HG03095 (cell line): ENCODE results near the gene MARK4.
"Not testable (repeated sequence)": the region's sequence is repeated elsewhere in the genome, so short reads cannot be mapped to it uniquely, and the experiment has no call there.

Source experiments
- ATAC-seq: cut with Tn5 transposase; IDR thresholded peaks from one replicate; pipeline ENCODE4 v1.9.1; 2021; ENCODE audit warnings: moderate library complexity; ENCODE audit not compliant: unreplicated experiment

The MARK4 gene

DNA sequence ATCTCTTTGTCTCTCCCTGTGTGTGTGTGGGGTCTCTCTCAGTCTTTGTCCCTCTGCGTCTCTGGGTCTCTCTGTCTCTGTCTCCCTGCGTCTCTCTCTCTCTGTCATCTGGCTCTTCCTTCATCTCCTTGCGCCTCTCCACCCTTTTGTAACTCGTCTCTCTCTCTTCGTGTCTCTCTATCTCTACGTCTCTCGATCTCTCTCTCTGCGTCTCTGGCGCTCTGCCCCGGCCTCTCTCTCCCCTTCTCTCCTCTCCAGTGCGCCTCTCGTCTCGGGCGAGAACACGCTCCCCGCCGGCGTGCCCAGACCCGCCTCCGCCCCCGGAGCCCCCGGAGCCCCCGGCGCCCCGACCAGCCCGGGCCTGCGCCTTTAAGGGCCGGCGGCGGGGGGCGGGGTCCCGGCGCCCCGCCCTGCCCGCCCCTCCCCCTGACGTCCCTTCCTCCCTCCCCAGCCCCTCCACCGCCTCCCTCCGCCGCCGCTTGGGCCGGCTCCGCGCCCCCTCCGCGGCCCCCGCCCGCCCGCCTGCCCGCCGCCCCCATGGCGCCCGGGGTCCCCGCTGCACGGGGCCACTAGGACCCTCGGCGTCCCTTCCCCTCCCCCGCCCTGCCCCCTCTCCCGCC, at the start of gene MARK4:
MARK4 (plus strand) TSS at position 440 of the 620 bp plus-strand sequence. CDS start 318 bp downstream, outside the sequence.
- ATAC-seq, result no peak

DNA sequence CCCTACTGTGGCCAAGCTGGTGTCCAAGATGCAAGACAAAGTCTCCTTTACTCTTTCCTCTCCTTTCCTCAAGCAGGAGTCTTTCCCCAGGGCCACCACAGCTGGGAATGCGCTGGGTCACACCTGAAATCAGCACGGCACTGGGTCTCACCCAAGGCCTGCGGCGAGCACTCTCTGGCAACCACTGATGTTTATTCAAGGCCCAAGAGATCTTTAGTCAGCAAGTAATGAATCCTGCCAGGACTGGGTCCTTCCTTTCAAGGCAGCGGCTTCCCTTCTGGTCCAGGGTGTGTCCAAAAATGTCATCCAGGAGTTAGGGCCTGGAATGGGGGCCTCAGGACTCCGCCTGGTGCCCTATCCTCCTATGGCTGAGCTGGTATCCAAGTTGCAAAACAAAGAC, 48.4 kb upstream of the MARK4 start:
- no peak for ATAC-seq

DNA sequence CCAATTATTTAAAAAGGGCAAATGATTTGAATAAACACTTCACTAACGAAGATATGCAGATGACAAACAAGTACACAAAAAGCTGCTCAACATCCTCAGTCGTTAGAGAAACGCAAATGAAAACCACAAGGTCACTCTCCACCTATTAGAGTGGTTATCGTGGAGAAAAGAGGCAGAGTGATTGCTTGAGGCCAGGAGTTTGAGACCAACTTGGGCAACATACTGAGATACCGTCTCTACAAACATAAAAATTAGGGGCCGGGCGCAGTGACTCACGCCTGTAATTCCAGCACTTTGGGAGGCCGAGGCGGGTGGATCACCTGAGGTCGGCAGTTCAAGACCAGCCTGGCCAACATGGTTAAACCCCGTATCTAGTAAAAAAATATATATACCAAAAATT, 45.3 kb upstream of the MARK4 start:
- ATAC-seq, result no peak

DNA sequence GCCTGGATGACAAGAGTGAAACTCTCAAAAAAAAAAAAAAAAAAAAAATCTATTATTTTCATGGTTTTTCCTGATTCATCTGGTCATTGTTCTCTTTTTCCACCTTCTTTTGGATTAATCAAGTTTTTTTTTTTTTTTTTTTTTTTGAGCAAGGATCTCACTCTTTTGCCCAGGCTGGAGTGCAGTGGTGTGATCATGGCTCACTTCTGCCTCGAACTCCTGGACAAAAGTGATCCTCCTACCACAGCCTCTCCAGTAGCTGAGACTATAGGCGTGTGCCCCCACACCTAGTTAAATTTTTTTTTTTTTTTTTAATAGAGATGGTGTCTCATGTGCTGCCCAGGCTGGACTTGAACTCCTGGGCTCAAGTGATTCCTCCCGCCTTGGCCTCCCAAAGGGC, 44.7 kb upstream of the MARK4 start:
- no peak for ATAC-seq

DNA sequence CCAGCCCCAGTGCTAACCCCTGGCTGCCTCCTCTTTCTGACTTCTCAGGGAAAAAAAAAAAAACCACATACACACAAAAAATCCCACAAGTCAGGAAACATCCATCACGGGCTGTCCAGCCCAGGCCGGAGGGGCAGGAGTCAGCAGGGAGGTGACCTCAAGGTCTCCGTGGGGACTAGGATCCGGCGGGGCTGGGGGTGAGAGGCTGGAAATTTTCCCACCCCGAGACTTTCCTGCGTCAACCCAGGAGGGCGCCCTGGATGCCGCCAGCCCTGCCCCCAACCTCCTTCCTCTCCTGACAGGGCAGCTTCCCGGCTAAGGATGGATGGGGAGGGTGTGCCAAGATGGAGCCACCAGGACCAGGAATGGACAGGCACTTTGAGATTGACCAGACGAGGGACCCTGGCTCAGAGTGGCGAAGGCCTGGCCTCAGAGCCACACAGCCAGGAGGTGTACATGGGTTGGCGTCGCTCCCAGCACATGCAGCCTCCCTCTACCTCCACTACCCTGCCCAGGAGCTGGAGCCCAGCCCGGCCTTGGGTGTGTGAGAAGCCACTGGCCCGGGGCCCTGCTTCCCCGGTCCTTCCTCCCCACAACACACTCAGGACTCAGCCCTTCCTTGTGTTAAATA, 39.2 kb upstream of the MARK4 start:
- ATAC-seq, result no peak

DNA sequence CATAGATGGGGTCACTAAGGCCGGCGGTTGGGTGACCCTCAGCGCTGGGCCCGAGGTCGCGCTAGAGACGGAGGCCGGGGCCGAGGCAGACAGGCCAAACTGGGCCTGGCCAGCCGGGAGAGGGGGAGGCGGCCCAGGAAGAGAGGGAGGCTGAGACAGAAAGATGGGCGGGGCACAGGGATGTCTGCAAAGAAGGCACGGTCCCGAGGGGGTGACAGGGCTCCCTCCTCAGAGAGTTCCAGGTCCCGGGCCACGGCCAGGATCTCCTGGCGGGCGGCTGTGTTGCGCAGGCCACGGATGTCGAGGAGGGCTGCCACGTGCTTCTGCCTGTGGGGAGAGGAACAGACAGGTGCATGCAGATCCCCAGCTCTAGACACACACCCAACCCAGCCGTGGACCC, 38.0 kb upstream of the MARK4 start:
- no peak for ATAC-seq

DNA sequence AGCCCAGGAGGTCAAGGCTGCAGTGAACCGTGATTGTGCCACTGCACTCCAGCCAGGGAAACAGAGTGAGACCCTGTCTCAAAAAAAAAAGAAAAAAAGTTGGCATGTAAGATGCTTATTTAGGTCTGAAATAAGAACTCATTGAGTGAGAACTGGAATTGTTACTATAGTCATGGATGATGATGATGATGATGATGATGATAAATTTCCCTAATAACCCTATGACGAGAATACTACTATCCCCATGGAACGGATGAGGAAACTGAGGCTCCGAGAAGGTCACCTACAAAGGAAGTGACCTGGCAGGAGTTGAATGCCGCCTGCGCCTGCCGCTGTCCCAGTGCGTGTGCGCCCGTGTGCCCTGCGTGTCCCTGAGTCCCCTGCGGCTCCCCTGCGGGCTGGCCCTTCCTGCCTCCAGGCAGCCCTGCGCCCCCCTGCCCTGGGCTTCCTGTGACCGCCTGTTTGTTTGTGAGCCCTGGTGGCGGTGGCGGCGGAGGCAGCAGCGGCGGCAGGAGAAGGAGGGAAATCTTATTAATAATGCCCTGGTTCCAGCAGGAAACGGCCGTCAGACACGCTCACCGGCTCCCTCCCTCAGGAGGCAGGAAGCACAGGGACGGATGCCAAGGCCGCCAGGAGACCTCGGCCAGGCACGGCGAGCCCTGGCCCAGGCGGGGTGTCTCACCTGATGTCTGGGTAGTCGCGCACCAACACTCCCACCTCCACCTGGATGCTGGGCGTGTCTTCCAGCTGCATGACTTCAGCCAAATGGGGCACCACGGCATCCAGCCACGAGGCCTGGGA, 35.5 kb upstream of the MARK4 start:
- no peak for ATAC-seq

DNA sequence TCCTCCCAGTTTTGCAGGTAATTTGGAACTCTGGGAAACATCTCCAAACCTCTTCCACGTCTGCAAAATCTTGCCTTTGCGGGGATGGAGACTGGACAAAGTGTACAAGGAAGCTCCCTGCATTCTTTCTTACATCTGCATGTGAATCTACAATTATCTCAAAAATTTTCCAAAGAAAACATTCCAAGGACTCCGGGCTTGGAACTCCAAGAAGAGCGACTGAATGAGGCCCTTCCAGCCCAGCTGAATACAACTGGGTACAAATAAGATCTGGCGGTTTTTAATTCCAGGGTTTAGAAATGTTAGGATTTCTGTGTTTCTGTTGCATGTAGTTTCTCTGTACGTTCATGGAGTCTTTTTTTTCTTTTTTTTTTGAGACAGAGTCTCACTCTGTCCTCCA, 34.4 kb upstream of the MARK4 start:
- ATAC-seq, result no peak

DNA sequence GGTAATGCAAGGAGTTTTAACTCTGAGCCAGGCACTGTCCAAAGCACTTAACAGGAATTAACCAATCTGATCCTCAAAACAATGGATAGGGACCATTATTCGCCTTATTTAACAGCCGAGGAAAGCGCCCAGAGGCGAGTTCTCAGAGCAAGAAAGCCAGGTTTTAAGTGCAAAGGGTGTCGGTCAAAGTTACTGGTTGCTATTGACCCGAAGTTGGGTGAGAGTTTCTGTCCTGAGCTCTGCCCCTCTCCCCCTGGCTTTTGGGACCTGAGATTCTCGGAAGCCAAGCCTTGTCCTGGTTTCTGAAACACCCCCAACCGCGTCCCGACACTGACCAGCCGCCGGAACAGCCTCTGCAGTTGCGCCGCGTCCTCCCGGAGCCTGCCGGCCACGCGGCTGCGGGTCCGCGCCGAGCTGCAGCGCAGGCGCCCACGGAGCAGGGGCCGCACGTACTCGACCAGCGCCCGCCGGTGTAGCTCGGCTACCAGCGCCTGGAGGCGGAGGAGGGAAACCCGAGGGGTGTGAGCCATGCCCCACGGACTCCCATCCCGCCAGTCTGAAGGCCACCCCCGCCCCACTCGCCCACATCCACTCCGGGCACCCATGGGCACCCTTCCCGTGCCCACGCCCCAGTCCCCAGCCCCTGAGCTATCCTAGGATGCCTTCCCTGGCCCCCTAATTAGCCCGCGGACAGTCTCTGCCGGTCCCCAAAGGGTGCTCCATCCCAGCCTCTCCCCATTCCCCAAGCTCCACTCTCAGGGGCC, 33.7 kb upstream of the MARK4 start:
- no peak for ATAC-seq

DNA sequence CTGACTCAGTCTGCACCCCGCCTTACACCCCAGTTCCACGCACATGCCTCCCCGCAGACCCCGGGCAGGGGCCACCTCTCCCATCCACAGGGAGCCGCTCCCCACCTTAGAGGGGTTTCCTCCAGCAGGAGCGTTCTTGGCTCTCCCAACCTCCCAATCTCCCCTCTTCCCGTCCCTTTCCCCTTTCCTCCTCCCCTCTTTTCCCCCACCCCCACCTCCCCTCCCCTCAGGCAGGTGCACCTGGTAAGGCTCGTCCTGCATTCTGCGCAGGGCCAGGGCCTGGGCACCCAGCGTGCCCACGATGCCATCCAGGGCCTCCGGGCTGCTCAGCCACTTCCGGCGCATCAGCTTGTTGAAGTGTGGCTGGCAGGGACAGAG, 33.1 kb upstream of the MARK4 start:
- no peak for ATAC-seq

DNA sequence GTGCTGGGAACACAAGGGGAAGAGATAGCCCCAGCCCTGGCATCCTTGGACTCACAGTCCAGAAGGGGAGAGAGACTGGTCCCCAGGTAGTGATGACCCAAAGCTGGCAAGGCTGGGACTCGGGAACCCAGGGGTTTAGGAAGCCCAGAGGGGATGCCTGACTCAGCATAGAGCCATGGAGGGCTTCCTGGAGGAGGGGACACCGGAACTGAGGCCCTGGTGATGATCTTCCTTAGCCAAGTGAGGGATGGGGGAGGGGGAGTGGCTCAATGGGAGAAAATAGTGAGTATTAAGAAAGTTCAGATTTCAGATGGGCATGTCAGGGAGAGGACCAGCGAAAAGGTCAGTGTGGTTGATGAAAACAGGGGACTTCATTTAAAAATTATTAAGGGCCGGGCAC, 32.6 kb upstream of the MARK4 start:
- no peak for ATAC-seq

DNA sequence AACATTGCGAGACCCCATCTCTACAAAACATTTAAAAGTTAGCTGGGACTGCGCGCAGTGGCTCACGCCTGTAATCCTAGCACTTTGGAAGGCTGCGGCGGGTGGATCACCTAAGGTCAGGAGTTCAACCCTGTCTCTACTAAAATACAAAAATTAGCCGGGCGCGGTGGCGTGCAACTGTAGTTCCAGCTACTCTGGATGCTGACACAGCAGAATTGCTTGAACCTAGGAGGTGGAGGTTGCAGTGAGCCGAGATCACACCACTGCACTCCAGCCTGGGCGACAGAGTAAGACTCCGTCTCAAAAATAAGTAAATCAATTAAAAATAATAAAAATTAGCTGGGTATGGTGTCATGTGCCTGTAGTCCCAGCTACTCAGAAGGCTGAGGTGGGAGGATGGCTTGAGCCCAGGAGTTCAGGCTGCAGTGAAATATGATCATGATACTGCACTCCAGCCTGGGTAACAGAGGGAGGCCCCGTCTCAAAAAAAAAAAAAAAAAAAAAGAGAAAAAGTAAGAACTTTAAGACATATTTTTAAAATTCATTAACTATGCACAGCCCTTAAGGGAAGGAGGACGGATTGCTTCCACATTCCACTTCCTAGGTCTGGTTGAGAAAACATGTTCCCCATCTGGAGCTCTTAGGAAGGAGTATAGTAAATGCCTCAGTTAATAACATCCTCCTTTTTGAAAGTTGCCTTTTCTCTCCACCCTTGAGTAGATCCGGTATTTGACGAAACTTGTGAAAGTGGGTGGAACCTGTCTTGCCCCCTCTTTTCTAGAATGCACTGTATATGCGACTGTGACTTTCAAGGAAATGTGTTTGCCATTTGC, 31.9 kb upstream of the MARK4 start:
- no peak for ATAC-seq

DNA sequence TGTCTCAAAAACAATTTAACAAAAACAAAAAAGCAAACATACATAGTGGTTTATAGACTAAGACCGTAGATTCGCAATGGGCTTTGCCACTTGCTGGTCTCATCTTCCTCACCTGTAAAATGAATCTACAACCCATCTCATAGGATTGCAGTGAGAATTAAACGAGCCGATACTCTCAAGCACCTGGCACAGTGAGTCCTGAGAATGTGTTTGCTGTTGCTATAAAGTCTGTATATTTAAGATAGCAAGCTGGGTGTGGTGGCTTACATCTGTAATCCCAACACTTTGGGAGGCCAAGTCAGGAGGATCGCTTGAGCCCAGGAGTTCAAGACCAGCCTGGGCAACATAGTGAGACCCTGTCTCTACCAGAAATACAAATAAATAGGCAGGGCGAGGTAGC, 28.3 kb upstream of the MARK4 start:
- ATAC-seq, result no peak

DNA sequence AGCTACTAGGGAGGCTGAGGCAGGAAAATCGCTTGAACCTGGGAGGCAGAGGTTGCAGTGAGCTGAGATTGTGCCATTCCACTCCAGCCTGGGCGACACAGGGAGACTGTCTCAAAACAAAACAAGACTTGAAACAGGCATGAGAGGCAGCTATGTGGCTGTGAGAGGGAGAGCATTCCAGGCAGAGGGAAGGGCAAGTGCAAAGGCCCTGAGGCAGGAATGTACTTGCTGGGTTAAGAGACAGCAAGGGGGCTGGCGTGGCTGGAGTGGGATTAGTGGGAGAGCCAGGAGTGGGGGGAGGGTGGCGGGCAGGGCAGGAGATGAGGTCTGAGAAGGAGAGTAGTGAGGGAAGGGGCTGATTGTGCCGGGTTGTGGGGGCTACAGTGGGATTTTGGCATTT, 27.2 kb upstream of the MARK4 start:
- no peak for ATAC-seq

DNA sequence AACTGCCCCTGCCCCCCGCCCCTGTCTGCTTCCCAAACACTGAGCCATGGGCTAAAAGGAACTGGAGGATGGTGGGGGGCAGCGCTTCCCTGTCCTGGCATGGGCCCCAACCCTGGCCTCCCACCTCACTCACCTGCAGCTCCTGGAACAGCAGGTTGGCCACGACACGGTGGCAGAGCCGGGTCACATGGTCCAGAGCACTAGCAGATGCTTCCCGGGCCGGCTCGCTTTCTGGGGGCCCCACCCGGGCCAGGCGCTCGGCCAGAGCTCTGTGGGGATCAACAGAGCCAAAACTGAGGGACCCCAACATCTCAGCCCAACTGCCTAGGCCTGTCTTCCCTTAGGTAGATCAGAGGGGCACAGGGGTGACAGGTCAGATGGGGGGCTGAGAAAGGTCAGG, 26.4 kb upstream of the MARK4 start:
- no peak for ATAC-seq

DNA sequence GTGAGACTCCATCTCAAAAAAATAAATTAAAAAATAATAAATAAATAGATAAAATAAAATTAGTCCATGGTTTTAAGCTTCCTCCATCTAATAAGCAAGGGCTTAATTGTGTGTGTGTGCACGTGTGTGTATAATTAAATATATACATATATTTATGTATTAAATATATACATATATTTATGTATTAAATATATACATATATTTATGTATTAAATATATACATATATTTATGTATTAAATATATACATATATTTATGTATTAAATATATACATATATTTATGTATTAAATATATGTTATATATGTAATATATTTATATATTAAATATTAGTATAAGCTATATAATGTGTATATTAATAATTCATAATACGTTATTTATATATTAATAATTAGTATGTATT, 22.0 kb upstream of the MARK4 start:
- not testable (repeated sequence) for ATAC-seq

DNA sequence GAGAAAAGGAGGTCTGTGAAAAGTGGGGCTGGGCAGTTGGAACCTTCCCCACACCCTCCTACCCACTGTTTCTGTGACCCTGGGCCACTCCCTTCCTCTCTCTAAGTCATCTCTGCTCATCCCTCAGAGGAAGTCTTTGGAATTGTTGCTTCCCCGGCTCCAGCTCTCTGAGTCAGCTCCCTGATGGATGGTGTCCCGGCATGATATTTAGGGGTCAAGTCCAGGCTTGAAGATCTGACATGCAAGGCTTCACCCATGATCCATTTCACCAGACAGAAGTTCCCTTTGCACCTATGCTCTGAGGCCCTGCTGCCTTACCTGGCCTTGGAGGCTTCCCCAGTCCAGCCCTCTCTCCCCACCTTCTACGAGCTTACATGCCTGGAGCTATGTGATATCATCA, 19.2 kb upstream of the MARK4 start:
- no peak for ATAC-seq

DNA sequence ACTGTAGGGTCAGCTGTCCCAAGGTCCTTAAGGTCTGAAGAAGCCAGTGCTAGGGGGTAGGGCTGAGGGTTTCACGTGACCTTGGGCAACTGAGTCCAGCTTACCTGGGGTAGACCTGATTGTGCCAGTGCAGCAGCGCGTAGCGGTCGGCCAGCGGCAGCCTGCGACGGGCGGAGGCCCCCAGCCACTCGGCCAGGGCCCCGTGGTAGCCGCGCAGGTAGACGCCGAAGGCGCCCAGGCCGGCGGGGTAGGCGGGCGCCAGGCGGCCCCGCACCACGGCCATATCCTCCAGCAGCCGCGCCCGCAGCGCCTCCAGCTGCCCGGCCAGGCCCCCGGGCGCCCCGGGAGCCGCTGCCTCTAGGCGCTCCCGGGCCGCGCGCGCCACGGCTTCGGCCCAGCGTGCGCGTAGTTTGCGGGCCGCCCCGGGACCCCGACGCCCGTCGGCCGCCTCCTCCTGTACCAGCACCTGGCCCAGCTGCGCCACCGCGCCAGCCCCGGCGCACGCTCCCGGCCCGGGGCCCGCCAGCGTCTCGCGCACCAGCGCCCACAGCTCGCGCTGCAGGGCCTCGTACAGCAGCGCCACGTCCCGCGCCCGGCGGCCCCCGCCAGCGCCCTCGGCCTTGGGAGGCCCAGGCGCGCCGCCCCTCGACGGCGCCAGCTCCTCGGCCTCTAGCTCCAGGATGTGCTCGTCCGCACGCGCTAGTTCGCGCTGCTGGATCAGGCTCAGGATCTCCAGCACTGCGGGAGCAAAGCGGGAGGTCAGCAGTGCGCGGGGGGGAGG, 16.8 kb upstream of the MARK4 start:
- ATAC-seq, result no peak

DNA sequence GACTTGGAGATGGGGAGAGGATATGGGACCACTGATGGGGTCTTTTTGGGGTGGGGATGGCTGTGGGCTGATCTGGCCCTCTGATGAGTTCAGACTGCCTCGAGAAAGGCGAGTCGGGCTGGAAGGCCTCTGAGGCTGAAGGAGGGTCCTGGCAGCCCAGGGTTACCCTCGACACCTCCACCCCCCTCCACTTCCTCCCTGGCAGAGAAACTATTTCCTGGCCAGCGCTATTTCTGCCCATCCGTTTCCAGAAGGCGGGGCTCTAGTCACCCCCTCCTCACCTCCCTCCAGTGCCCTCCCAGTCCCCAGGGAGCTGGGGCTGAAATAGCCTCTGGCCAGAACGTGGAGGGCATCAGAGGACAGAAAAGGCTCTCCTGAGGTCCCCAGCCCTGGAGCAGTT, 15.6 kb upstream of the MARK4 start:
- ATAC-seq, result no peak

DNA sequence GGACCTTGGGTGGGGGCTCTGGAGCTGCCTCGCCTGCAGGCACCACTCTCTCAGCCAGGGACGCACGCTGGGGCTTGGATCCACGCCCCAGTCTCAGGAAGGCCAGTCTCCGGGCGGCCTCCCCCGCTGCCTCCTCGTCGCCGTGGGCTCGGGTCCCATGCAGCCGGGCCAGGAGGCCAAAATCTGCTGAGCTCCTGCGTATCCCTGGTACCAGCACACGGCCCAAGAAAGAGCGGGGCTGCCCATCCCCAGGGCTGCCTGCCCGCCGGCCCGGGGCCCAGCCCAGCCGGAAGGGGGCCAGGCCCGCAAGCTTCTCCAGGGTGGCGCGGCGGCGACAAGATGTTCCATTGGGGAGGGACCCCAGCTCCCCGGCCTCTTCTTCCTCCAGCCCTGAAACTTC, 12.5 kb upstream of the MARK4 start:
- ATAC-seq, result no peak
